Measurements from ENCODE around the gene ORM2.

DNA sequence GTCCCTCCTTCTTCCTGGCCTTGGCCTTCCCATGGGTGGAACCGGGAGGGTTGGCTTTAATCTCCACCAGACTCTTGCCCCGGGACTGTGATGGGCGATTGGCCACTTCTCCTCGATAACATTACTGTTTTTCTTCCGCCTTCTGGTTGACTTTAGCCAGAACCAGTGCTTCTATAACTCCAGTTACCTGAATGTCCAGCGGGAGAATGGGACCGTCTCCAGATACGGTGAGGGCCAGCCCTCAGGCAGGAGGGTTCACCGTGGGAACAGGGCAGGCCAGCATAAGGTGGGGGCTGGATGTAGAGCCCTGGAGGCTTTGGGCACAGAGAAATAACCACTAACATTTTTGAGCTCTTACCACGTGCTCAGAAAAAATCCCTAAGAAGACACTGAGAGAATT, 967 bp downstream of the ORM2 start:
- TF ChIP-seq, protein P1, sequence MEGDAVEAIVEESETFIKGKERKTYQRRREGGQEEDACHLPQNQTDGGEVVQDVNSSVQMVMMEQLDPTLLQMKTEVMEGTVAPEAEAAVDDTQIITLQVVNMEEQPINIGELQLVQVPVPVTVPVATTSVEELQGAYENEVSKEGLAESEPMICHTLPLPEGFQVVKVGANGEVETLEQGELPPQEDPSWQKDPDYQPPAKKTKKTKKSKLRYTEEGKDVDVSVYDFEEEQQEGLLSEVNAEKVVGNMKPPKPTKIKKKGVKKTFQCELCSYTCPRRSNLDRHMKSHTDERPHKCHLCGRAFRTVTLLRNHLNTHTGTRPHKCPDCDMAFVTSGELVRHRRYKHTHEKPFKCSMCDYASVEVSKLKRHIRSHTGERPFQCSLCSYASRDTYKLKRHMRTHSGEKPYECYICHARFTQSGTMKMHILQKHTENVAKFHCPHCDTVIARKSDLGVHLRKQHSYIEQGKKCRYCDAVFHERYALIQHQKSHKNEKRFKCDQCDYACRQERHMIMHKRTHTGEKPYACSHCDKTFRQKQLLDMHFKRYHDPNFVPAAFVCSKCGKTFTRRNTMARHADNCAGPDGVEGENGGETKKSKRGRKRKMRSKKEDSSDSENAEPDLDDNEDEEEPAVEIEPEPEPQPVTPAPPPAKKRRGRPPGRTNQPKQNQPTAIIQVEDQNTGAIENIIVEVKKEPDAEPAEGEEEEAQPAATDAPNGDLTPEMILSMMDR (IDR thresholded peaks at IDR 0.05), result no peak
- no peak for TF ChIP-seq EP300 (IDR thresholded peaks at IDR 0.05)
- no peak for TF ChIP-seq POLR2A (IDR thresholded peaks at IDR 0.05)

Measured in suprapubic skin (tissue), 3 donors.